HG02852 (cell line): ENCODE results near the gene JAK2.

Source experiments
- ATAC-seq: cut with Tn5 transposase; IDR thresholded peaks from one replicate; pipeline ENCODE4 v1.9.1; 2021; ENCODE audit warnings: mild to moderate bottlenecking, moderate library complexity; ENCODE audit not compliant: unreplicated experiment

JAK2 gene

GRCh38 chr9:5122516-5122915, 137.4 kb downstream of the JAK2 start:
- ATAC-seq: no peak

- ATAC-seq: no peak
Measured at GRCh38 chr9:5140151-5140550, 155.1 kb downstream of the JAK2 start.

GRCh38 chr9:5144217-5144616, 159.1 kb downstream of the JAK2 start:
- no peak for ATAC-seq

DNA sequence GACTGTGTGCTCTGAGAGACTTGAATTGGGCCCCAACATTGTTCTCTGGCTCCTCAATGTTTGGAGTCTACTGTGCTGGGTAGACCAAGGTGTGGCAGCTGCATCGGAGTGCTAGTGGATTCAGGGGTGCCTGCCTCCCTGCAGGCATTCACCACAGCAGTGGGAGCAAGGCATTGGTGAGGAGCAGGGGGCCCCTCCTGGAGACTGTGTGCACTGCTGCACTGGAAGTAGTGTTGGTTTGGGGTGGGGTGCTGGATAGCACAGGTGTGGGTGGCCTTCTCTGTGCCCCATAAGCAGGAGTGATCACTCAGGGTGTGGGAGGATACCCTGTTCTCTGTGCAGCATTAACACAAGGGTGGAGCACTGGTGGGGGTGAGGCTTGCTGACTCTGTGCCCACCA, 161.2 kb downstream of the JAK2 start:
- ATAC-seq: no peak
